Esophagus (tissue), 2 donors: ENCODE data around the gene HIVEP1. TPM values are rescaled to one million over a fixed set of nuclear protein-coding genes. Genes with fewer than 3 reads are reported as not detected.
A peak's percentile ranks its signal among the peaks of the same experiment; 100 is the strongest.

Experiments used
- H3K27ac ChIP-seq, 2 donors: one replicate each; pipeline ENCODE4 v1.5.1; 2013; ENCODE audit warnings: low read depth in 2 of 2, mild to moderate bottlenecking in 2 of 2, inconsistent platforms in 1 of 2, low read length in 1 of 2, moderate library complexity in 1 of 2
- H3K27me3 ChIP-seq, 2 donors: one replicate each; pipeline ENCODE4 v1.6.1; 2013; ENCODE audit warnings: low read length in 2 of 2, control low read depth in 1 of 2, mild to moderate bottlenecking in 1 of 2; ENCODE audit not compliant: insufficient read depth in 2 of 2, control insufficient read depth in 1 of 2
- H3K36me3 ChIP-seq, 2 donors: one replicate each; pipeline ENCODE4 v1.6.1; 2013; ENCODE audit warnings: low read length in 1 of 2; ENCODE audit not compliant: control insufficient read depth in 2 of 2, insufficient read depth in 2 of 2
- H3K4me1 ChIP-seq, 2 donors: one replicate each; pipeline ENCODE4 v1.6.1; 2013; ENCODE audit warnings: low read length in 1 of 2; ENCODE audit not compliant: control insufficient read depth in 2 of 2, insufficient read depth in 2 of 2
- H3K4me3 ChIP-seq, 2 donors: one replicate each; pipeline ENCODE4 v1.5.1; 2013; ENCODE audit warnings: low read length in 2 of 2, mild to moderate bottlenecking in 2 of 2, low read depth in 1 of 2, moderate library complexity in 1 of 2
- H3K9me3 ChIP-seq, 2 donors: one replicate each; pipeline ENCODE4 v1.6.1; 2013; ENCODE audit warnings: mild to moderate bottlenecking in 2 of 2, low read depth in 1 of 2, low read length in 1 of 2, moderate library complexity in 1 of 2; ENCODE audit not compliant: control insufficient read depth in 2 of 2, insufficient read depth in 1 of 2
- whole genome bisulfite sequencing, 2 donors: extraction: QIAGEN DNeasy Blood & Tissue Kit; methylation state at CpG; one replicate each; pipeline ENCODE4 v1.1.7; 2013; 5-methylcytosine and 5-hydroxymethylcytosine counted together
- polyA plus RNA-seq, 2 donors: library from polyadenylated mRNA; stranded (reverse); fragments of 200-250 nt; gene quantifications; one replicate each; pipeline ENCODE4 v1.2.3, GENCODE V29; 2013
- donor health status: healthy with polysubstance abuse.
- donor health status: Bipolar disorder and iron deficiency.

Gene HIVEP1
- polyA plus RNA-seq, 2 donors: 4.0 to 7.8 TPM

- no peak overlapping the region for H3K27ac ChIP-seq
- H3K4me1 ChIP-seq: no peaks in the 10 kb centered on the region
- H3K36me3 ChIP-seq: no peaks in the 10 kb centered on the region
- 48 to 54% methylated on average over 4 of the region's 4 CpGs for WGBS, 2 donors
- no peak overlapping the region for H3K4me3 ChIP-seq
- no peaks in the 10 kb centered on the region for H3K9me3 ChIP-seq
- H3K27me3 ChIP-seq: no peaks in the 10 kb centered on the region
Observed at GRCh38 chr6:12051861-12052368, 39.8 kb downstream of the HIVEP1 start.

- H3K27me3 ChIP-seq: no peaks in the 10 kb centered on the region
- 66 to 69% methylated on average over 5 of the region's 5 CpGs for WGBS, 2 donors
- H3K9me3 ChIP-seq: no peaks in the 10 kb centered on the region
- no peak overlapping the region for H3K27ac ChIP-seq
- H3K36me3 ChIP-seq: no peaks in the 10 kb centered on the region
- peaks cover 0 to 8% of the 10 kb centered on the region in 2 donors for H3K4me1 ChIP-seq
- no peak overlapping the region for H3K4me3 ChIP-seq
Observed at GRCh38 chr6:12058172-12058961, 46.3 kb downstream of the HIVEP1 start.

- Histone ChIP-seq H3K27ac (peak overlapping the region in 1 of 2 donors; percentile 71), H3K9me3 (no peaks in the 10 kb centered on the region), H3K36me3 (no peaks in the 10 kb centered on the region), H3K4me3 (peak overlapping the region; percentile 15 to 37), H3K27me3 (no peaks in the 10 kb centered on the region), H3K4me1 (peaks cover 0 to 12% of the 10 kb centered on the region in 2 donors)
- WGBS, 2 donors: 32 to 34% methylated on average over 15 of the region's 15 CpGs
Observed at GRCh38 chr6:12060780-12061609, 48.9 kb downstream of the HIVEP1 start.

- Histone ChIP-seq H3K4me1 (peaks cover 0 to 12% of the 10 kb centered on the region in 2 donors), H3K36me3 (no peaks in the 10 kb centered on the region), H3K27ac (no peak overlapping the region), H3K9me3 (no peaks in the 10 kb centered on the region), H3K4me3 (no peak overlapping the region), H3K27me3 (no peaks in the 10 kb centered on the region)
- 97% methylated on average over 5 of the region's 5 CpGs for WGBS, 2 donors
Observed at GRCh38 chr6:12062605-12063004, 50.5 kb downstream of the HIVEP1 start.

GRCh38 chr6:12064131-12064530, 52.0 kb downstream of the HIVEP1 start:
- H3K36me3 ChIP-seq: no peaks in the 10 kb centered on the region
- no peak overlapping the region for H3K27ac ChIP-seq
- no peaks in the 10 kb centered on the region for H3K27me3 ChIP-seq
- peaks cover 0 to 10% of the 10 kb centered on the region in 2 donors for H3K4me1 ChIP-seq
- no peak overlapping the region for H3K4me3 ChIP-seq
- 81 to 82% methylated on average over 4 of the region's 4 CpGs for WGBS, 2 donors
- no peaks in the 10 kb centered on the region for H3K9me3 ChIP-seq

- H3K36me3 ChIP-seq: no peaks in the 10 kb centered on the region
- WGBS, 2 donors: 89% methylated on average over 3 of the region's 3 CpGs
- peaks cover 0 to 10% of the 10 kb centered on the region in 2 donors for H3K4me1 ChIP-seq
- H3K4me3 ChIP-seq: no peak overlapping the region
- H3K27me3 ChIP-seq: no peaks in the 10 kb centered on the region
- H3K27ac ChIP-seq: no peak overlapping the region
- no peaks in the 10 kb centered on the region for H3K9me3 ChIP-seq
Observed at GRCh38 chr6:12064538-12065071, 52.5 kb downstream of the HIVEP1 start.

GRCh38 chr6:12065321-12066140, 53.4 kb downstream of the HIVEP1 start:
- WGBS, 2 donors: 77 to 80% methylated on average over 8 of the region's 8 CpGs
- Histone ChIP-seq H3K9me3 (no peaks in the 10 kb centered on the region), H3K4me3 (no peak overlapping the region)

GRCh38 chr6:12066297-12066696, 54.2 kb downstream of the HIVEP1 start:
- H3K27ac ChIP-seq: no peak overlapping the region
- H3K36me3 ChIP-seq: no peaks in the 10 kb centered on the region
- H3K27me3 ChIP-seq: no peaks in the 10 kb centered on the region
- no peaks in the 10 kb centered on the region for H3K9me3 ChIP-seq
- H3K4me1 ChIP-seq: peaks cover 0 to 9% of the 10 kb centered on the region in 2 donors
- no peak overlapping the region for H3K4me3 ChIP-seq

More at GRCh38 chr6:12065321-12066140, 53.4 kb downstream of the HIVEP1 start:
- H3K27ac ChIP-seq: no peak overlapping the region
- no peaks in the 10 kb centered on the region for H3K27me3 ChIP-seq
- H3K4me1 ChIP-seq: peaks cover 0 to 10% of the 10 kb centered on the region in 2 donors
- H3K36me3 ChIP-seq: no peaks in the 10 kb centered on the region
